Ramos (cell line): Measurements from ENCODE around the gene HSPA14.
"Not testable (repeated sequence)": the region's sequence is repeated elsewhere in the genome, so short reads cannot be mapped to it uniquely, and the experiment has no call there.

Experiments
- in situ Hi-C: fragments of 300-500 bp; cut with MboI; formaldehyde crosslinking; loops from one replicate; pipeline ENCODE4 v1.14.3; 2022; ENCODE audit warnings: low sequenced_read_pairs; ENCODE audit not compliant: unreplicated experiment

HSPA14 gene

GRCh38 chr10:14836208-14836607 is 1.9 kb upstream of the HSPA14 start:
- in situ Hi-C loops, result loop anchor here (25.0 kb wide), 1 partner anchor 649 kb away; no protein-coding TSS in a partner anchor

DNA sequence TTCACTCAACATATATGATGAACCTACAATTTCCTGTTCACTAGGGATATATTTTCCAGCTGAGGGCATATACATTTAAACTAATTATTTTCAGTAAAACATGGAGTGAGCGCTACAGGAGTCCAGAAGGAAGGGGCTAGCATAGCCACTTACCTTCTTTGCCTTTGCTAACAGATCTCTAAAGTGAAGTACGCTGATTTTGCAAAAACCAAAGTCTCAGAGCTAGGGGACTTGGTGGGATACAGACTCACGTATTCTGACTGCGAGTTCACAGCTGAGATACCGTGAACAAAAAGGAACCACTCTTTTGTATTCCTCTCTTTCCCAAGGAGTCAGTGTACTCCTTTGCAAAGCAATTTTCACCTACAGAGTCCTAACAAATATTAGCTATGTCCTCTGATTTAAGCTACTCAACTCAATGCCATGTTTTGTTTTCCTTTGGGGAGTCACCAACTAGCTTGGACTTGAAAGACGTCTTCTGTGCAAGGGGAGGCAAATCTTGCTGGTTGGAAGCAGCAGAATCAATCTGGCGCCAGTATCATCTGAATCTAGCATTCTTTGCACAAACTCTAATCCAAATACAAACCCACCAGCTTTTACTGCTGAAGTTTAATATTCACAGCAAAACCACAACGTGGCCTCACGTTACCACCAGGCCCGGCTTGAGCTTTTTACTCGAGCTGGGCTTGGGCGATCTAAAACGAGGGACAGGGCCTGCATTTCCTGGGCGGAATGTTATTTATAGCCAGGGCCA is 926 bp upstream of the HSPA14 start:
- in situ Hi-C loops, result loop anchor here (25.0 kb wide), 1 partner anchor 650 kb away; no protein-coding TSS in a partner anchor

DNA sequence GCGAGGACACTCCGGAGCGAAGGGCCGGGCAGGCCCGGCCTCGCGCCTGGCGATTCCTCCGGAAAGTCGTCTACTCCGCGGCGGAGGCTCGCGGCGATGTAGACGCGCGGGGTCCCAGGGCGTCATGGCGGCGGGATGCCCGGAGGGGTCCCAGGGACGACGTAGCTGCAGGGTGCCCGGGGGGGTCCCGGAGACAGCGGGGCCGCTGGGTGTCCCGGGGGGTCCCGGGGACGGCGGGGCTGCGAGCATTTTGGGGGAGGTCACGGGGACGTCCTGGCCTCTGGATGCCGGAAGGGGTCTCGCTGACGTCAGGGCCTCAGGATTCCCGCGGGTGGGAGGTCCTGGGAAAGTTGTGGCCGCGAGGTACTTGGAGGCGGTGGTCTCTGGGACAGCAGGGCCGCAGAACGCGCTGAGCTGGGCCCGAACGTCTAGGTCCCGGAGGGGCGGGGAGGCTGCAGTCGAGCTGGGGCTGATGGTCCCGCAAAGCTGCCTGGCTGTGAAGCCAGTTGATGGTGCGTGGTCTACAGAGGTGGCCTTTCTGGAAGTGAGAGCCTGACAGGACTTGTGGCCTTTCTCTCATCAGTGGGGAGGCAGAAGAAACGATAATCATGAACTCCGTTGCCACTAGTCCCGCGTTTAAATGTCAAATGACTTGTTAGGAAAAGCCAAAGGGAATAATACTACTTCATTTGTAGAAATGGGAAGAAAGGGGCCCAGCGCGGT is 637 bp downstream of the HSPA14 start:
- in situ Hi-C loops, result loop anchor here (25.0 kb wide), 1 partner anchor 651 kb away; no protein-coding TSS in a partner anchor

DNA sequence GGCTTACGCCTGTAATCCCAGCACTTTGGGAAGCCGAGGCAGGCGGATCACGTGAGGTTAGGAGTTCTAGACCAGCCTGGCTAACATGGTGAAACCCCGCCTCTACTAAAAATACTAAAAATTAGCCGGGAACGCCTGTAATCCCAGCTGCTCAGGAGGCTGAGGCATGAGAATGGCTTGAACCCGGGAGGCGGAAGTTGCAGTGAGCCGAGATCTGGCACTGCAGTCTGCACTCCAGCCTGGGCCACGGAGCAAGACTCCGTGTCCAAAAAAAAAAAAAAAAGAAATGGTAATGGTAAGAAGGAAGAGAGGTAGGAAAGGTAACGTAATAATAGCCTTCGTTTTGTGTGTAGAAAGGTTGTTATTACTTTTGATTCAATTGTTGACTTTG is 1.2 kb downstream of the HSPA14 start:
- in situ Hi-C loops, result loop anchor here (25.0 kb wide), 1 partner anchor 652 kb away; no protein-coding TSS in a partner anchor

- in situ Hi-C loops, result loop anchor here (25.0 kb wide), 1 partner anchor 653 kb away; no protein-coding TSS in a partner anchor
These were observed 2.1 kb downstream of the HSPA14 start for GRCh38 chr10:14840178-14840577.

GRCh38 chr10:14843327-14843988 is 5.4 kb downstream of the HSPA14 start:
- in situ Hi-C loops, result loop anchor here (25.0 kb wide), 1 partner anchor 656 kb away; no protein-coding TSS in a partner anchor

- in situ Hi-C loops, result loop anchor here (25.0 kb wide), 1 partner anchor 658 kb away; no protein-coding TSS in a partner anchor
These were observed 6.8 kb downstream of the HSPA14 start for GRCh38 chr10:14844948-14845347.

DNA sequence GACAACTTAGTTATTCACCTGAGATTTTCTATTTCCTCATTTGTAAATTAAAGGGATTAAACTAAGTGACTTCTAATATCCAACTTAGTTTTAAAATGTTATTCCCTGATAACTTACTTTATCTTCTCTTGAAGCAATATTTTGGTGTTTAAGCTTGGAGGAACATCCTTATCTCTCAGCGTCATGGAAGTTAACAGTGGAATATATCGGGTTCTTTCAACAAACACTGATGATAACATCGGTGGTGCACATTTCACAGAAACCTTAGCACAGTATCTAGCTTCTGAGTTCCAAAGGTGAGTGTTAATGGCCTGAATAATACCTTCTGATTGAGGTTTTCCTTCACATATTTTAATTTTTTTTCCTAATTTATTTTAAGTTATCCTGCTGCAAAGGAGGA is 14.1 kb downstream of the HSPA14 start:
- in situ Hi-C loops, result no loop called here

DNA sequence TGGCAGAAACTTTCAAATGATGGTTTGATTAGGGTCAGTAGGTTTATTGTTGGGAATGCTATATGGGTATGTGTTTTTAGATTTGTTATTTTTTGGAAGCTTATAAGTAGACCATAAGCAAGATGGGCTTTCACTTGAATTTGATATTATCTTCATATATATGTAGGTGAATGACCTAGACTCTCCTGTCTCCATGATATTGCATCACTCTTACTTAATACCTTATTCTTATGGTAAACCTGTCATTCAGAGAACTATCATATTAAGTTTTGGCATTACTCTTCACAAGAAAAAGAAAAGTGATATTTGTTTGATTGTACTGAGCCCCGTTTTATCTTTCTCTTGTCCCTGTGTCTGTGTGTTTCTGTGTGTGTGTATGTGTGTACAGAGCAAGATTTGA is 17.3 kb downstream of the HSPA14 start:
- in situ Hi-C loops, result no loop called here

- in situ Hi-C loops, result no loop called here
These were observed 20.3 kb downstream of the HSPA14 start for GRCh38 chr10:14858338-14858960.

DNA sequence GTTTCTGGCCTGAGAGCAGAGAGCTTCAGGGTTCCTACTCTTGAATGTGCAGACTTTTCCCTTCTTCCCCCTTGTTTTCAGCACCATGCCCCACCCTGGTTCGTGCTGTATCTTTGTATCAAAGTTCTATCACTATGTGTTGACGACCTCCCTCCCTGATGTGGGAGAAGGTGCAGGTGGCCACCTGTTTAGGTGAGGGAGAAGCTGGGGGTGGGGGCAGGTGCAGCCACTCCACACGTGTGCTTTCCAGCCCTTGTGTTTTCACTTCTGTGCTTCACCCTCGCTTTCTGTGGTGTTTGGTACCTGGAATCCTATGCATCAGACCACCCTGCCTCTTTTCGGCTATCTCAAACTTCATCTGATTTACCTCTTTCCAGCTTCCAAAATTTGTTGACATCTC is 20.9 kb downstream of the HSPA14 start:
- in situ Hi-C loops, result no loop called here

- in situ Hi-C loops, result no loop called here
These were observed 21.7 kb downstream of the HSPA14 start for GRCh38 chr10:14859775-14860174.

DNA sequence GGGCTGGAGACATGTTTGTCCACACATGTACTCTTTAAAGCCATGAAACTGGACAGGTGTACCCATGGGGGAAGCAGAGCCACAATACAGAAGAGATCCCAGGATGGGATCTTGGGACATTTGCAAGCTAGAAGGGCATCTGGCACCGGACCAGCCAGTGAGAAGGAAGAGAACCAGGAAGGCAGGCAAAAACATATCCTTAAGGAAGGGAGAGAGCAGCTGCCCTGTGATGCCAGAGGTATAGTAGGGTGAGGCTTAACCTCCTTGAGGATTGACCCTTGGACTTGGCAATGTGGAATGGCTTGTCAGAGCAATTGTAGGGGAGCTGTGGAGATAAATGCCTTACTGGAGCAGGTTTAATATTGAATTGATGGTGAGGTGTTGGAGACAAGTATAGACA is 22.7 kb downstream of the HSPA14 start:
- in situ Hi-C loops, result no loop called here

- in situ Hi-C loops, result not testable (repeated sequence)
These were observed 26.4 kb downstream of the HSPA14 start for GRCh38 chr10:14864466-14864865.

DNA sequence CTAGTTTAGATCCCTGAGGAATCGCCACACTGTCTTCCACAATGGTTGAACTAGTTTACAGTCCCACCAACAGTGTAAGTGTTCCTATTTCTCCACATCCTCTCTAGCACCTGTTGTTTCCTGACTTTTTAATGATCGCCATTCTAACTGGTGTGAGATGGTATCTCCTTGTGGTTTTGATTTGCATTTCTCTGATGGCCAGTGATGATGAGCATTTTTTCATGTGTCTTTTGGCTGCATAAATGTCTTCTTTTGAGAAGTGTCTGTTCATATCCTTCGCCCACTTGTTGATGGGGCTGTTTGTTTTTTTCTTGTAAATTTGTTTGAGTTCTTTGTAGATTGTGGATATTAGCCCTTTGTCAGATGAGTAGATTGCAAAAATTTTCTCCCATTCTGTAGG is 26.8 kb downstream of the HSPA14 start:
- in situ Hi-C loops, result not testable (repeated sequence)

DNA sequence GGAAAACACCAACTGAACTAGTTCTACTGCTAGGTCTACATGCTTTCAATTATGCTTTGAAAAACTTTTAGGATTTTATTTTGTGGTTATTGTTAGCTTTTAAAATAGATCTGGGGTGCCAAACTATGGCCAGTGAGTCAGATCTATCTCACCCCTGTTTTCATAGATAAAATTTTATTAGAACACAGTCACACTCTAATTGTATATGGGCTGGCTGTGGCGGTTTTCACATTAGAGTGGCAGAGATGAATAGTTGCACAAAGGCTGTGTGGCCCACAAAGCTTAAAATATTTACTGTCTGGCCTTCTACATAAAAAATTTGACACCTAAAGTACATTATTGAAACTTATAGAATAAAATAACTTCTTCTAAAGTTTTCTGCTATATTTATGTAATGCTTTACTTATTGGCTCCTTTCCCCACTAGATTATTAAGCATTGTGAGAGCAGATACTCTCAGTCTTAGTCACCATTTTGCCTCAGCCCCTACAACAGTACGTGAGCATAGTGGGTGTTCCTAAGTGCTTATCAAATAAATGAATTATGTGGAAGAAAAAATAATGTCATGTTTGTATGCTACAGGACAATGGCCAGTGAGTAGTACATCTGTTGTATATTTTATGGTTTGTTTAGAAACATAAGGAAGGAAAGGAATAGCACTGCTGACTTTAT is 35.1 kb downstream of the HSPA14 start:
- in situ Hi-C loops, result no loop called here

DNA sequence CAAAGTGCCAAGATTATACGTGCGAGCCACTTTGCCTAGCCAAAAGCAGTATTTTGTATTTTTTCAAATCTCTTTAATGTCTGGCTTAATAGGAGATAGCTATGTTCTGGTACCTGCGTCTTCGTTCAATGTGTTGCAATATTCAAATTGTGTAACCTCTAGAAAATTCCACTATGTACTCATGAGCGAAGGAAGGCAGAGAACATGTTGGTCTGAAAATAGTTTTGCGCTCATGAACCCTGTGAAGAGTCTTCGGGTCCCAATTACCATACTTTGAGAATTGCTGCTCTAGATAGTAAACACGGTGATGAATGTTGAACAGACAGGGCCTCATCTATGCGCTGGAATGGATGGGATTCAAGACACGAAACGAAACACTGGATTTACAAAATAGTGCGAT is 37.8 kb downstream of the HSPA14 start:
- in situ Hi-C loops, result no loop called here

DNA sequence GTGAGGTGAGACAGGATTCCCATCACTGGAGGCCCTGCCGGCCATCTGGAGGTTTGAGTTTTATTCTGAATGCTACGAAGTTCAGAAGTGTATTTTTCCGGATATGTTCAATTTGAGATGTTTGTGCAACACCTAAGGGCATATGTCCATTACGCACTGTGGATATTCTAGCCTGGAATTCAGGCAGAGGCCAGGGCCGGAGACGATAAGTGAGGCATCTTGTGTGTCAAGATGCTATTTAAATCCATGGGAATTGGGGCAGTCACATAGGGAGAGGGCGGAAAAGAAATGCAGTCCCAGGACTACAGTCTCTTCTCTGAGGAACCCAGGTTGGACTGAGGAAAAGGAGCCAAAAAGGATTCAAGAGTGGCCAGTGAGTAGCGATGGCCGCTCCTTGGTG is 38.7 kb downstream of the HSPA14 start:
- in situ Hi-C loops, result no loop called here

GRCh38 chr10:14878266-14879123 is 40.4 kb downstream of the HSPA14 start, which contains the start of gene SUV39H2:
SUV39H2 (plus strand) TSS chr10:14878866; CDS start chr10:14878889, 23 bp downstream.
- in situ Hi-C loops, result no loop called here
